Stimulated activated CD4-positive, alpha-beta T cell treated with anti-CD3 and anti-CD28 coated beads, TNF-alpha, amount 100 ng/mL, for 48 hours (primary cell): ENCODE data around the gene ORC2.
A peak's percentile ranks its signal among the peaks of the same experiment; 100 is the strongest.
"Not testable (repeated sequence)": the region's sequence is repeated elsewhere in the genome, so short reads cannot be mapped to it uniquely, and the experiment has no call there.

Experiments
- DNase-seq, 3 donors: peaks; one replicate each; pipeline ENCODE4 v3.0.0-alpha.2; 2020; ENCODE audit warnings: low read depth in 3 of 3

ORC2 gene

DNA sequence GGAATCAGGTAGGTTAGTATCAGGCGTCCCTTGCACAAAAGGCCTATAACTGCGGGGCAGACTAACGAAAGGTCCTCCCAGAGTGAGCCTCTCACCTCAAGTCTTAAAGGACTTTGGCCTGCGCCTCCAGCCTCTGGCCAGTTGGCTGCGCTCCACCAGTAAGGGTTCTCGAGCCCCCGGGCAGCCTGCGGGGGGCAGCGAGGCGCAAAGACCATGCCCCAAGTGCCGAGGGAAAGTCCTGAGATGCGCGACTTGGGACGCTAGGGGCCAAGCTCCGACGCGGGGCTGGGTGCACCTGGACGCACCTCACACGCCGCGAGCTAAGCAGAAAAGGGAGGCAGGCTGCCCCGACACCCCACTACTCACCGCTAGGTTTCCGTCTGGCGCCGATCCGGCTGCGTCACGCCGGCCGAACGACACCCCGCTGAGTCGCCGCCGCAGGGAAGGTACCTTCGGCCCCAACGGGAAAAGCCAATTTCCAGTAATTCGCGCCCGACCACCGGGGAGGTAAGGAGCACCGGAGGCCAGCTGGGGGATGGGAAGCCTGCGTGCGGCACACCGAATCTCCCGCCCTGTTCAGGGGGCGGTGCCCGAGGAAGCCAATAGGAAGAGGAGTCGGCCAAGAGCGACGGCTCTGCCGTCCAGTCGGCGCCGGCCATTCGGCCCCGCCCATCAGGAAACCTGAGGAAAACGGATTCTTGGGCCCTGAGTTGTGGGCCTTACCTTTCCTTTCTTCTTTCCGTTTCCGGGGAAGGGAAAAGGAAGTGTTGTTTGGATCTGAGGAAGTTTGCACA, at the start of gene ORC2:
Gene ORC2 (minus strand): TSS at position 537 of the 794 bp plus-strand sequence. CDS start 5,537 bp downstream, outside the sequence.
- DNase-seq, result peak; percentile 80 to 89 (median 85)

DNA sequence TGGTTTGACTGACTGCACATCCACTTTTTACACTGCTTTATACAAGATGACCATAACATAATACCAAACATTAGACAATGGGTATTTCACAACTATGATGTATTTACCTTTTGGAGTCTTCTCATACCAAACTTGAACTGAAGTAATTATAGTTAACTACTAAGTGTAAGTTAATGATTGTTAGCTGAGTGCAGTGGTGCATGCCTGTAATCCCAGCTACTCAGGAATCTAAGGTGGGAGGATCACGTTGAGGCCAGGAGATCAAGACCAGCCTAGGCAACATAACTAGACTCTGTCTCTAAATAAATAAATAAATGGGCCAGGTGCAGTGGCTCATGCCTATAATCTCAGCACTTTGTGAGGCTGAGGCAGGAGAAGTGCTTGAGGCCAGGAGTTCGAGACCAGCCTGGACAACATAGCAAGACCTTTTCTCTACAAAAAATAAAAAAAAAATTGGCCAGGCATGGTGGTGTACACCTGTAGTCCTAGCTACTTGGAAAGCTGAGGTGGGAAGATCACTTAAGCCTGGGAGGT, 44.9 kb upstream of the ORC2 start:
- no peak for DNase-seq

DNA sequence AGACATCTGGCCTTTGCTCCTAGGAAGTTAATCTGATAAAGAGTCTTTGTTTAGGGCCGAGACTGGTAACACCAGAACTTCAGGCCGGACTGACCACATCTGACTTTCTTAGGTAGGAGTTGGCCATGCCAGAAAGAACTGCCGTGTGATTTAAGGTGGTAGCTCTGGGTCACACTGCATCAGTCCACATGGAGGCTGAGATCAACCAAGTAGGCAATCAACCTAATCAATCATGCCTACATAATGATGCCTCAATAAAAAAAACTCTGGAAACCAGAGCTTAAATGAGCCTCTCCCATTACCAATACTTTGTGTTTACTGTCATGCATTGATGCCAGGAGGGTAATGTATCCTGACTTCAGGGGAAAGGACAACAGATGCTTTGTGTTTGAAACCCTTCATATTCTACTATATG, 44.1 kb upstream of the ORC2 start:
- no peak for DNase-seq

DNA sequence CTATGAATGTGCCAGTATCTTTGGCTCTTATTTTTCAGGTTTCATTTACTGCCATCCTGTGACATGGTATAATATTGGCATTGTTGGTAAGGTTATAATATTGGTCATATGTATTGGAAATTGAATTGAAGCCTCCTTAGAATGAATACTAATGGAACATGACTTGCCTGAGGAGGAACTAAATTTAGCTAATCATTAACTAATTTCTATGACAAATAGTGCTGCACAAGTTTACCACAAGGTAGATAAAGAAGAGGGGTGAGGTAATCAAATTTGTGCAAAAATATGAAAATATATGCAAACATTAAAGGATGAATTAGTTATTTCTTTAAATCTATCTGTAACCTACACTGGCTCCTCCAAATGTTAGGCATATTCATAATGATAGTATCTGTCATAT, 43.2 kb upstream of the ORC2 start:
- DNase-seq, result no peak

DNA sequence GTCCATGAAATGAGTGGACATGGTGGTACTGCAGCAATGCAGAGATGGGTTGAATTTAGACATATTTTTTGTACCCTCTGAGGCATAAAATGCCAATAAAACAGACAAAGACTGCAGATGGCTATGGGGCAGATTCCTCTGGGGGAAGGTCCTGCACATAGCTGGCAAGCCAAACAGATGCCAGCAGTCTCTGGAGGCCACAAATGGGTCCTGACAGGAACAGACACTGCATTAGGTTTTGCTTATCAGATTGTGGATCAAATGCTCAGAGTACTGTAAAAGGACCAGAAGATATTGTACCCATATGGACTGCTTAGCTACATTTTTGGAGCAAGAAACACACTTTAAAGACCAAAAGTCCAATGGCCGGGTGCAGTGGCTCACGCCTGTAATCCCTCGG, 40.9 kb upstream of the ORC2 start:
- DNase-seq, result no peak

DNA sequence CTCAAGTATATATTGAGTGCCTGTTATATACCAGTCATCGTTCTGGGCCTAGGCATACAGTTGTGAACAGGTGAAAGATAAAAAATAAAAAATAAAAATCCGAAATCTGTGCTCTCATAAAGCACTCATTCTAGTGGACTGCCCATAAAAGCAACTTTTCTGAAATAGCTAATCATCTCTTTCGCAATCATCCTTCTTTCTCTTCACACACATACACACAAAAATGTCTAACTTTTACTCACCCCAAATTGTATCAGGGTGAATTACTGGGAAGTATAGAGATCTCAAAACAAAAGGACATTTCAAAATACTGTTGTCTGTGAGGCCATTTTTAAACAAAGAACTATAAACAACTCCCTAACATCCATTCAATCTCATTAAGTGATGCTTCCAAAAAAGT, 29.6 kb upstream of the ORC2 start:
- DNase-seq, result no peak

DNA sequence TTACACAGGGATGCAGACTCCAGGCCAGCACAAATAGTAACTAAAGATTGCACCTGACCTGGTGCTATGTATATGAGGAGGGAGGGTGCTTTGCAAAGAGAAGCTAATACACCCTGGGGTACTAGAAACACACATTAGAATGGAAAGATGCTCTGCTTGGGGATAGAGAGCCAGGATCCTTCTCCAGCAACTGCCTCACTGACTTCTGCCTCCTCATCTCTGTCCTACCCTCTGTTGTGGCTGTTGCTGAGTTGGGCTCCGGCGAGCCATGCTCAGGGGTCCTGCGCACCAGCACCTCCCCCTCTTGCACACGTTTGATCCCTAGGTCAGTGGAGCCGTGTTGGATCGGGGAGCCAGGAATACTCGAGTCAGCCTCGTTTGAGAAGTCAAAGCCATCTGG, 23.7 kb upstream of the ORC2 start:
- DNase-seq, result no peak

DNA sequence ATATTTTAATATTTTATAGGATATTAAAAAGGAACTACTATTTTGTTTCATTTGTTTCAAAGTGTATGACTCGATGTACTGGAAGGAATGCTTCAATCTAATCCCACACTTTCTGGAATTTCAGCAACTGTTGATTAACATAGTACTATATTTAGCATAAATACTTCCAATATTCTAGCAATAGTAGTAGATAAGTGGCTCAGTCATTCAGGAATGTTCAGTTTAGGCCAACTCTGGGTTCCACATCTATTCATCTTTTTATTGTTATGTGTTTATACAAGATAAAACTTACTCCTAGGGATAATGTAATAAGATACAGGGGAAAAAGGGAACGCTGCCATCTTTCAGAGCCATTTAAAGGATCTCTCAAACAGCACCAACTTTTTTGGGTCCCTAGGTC, 22.3 kb upstream of the ORC2 start:
- no peak for DNase-seq

DNA sequence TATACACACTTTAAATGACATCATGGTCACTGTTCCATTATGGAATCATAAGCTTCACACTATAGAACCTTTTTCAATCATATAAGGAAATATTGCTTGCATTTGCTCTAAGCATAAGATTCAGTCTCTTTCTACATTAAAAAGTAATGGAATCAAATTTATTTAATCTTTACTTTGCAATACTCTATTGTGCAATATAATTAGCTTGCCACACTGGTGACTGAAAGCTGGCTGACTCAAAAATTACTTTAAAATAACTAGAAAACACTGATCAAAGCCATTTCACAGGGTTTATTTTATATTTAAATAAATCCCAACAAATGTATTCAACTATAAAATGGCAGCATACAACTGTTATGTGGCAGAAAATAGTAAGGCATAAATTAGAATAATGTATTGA, 13.2 kb upstream of the ORC2 start:
- DNase-seq, result no peak

DNA sequence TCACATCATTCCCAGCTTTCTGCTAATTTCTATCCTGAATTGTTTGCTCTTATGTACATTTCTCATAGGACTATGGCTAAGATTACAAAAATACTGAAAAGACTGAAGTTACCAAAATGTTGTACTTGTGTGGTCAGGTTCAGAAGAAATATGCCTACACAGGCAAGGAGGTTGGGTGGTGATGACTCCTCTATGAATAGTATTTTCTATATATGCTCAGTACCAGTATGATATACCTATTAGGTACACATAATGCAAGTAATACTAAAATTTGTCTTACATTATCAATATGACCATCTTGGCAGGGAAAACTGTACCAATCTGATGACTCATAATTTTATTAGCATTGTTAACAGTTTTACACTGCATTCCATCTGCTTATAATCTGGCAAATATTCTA, 12.2 kb upstream of the ORC2 start:
- no peak for DNase-seq

DNA sequence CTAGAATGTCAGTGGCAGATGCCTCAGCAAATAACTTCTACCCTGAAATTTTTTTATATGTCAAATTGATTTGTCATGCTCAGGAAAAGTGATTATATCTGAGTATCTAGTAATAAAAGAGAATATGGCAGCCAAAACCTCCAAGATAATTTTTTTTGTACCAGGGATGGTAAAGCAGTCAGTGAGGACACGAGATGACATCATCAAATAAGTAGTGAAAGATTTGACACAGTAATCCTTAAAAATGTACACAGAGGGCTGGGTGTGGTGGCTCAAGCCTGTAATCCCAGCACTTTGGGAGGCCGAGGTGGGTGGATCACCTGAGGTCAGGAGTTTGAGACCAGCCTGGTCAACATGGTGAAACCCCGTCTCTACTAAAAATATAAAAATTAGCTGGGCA, 6.6 kb upstream of the ORC2 start:
- not testable (repeated sequence) for DNase-seq

DNA sequence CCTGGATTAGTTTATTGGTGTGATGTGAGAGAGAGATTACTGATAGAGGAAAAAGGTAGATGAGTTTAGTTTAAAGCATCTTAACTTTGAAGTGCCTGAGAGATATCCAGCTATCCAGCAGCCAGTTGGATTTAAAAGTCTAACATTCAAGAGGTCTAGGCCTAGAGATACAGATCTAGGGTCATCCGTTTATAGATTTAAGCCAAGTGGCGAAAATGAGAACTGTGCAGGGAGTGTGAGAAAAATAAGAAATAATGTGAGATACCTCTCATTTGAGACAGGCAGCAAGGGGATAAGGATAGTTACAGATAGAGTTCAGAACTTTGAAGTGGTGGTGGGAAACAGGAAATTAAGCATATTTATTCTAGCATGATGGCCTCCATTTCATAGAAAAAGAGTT, 5.3 kb upstream of the ORC2 start:
- no peak for DNase-seq

DNA sequence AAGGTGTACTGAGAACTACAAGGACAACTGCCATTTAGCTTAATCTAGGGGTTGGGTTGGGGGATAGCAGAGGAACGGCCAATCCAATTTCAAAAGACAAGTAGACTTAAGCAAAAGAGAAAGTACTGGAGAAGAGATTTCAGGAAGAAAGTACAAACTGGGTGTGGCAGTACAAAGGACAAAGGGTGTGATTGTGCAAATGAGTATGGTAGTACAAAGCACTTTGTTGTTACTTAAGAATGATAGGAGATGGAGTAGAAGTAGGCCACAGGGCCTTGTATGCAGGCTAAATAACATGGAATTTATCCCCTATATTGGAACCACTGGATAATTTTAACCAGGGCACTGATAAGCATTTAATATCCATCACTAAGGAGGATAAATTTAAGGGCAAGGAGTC, 4.7 kb upstream of the ORC2 start:
- DNase-seq, result no peak

DNA sequence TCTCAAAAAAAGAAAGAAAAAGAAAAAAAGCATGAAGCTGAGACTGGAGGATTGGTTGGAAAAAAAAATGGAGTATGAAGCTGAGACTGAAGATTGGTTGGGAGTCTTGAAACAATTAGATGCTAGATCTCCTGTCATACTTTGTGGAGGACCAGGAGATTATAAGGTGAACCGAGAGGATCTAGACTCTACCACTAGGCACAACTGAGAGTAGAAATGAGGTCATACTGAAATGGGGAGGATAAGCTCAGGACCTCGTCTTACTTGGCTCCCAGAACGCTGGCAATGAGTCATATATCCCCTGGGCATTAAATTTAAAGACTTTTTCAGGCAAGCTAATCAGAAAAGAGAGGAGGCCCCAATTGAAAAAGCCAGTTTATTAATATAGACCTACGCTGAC, 3.3 kb upstream of the ORC2 start:
- no peak for DNase-seq

DNA sequence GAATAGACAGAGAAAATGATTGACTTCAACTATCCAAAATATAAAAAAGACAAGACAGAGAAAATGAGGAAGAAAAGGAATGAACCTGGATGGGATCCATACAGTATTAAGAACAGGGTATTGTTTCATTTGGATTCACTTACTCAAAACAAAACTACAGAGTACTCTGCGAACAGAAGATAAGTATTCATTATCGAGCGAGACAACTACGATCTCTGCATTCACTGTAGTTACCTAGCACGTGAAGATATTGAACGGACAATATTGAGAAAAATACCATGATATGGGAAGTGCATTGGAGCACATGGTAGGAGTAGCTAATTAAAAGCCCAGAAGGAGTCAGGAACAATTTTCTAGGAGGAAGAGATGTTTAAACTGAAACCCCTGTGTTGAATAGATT, 1.0 kb upstream of the ORC2 start:
- no peak for DNase-seq

DNA sequence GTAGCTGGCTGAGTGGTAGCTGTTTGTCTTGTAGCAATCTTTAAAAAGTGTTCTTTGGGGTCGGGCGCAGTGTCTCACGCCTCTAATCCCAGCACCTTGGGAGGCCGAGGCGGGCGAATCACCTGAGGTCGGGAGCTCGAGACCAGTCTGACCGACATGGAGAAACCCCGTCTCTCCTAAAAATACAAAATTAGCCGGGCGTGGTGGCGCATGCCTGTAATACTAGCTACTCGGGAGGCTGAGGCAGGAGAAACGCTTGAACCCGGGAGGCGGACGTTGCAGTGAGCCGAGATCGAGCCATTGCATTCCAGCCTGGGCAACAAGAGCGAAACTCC, 425 bp upstream of the ORC2 start:
- not testable (repeated sequence) for DNase-seq

DNA sequence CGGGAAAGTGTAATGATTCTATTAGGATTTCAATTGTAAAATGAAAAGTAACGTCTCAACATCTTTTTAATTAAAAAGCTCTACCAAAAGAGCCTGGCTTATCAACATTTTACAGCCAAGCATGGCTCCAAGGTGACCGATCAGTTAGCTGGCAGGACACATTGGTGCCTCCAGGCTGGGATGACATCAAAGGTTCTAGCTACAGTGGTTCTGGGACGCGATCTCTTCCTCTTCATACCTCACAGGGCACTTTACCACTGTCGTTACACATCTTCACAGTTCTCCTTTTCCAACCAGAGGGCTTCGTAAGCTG, 693 bp downstream of the ORC2 start:
- DNase-seq, result no peak

DNA sequence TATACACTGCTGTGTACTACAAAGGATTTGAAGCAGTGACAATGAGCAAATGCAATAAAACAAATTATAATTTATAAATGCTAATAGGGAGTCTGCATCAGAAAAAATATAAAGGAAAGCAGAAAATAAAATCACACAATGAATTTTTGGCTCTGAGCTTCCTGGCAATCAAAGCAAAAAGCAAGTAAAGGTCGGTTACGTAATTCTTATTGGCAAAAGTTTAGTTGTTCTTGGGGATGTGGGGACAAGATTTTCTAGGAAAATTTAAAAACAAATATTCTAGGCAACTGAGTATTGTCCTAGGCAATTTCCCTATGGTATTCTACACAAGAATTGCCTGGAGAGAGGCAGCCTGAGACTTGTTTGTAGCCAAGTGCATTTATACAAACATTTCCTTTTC, 1.8 kb downstream of the ORC2 start:
- DNase-seq, result no peak

DNA sequence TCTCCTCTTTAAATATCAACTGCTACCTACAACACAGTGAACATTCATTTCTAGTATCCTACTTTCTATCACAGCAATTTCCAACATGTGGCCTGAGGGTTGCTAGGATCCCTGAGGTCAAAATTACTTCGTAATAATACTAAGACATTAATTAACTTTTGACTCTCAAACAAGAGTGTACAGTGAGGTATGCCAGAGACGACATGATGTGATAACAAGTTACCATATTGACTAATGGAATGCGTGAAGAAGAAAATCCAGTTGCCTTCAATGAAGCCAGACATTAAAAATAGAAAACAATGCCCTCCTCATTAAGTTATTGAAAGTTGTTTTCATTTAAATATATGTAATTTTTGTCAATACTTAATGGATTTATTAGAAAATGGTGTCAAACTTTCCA, 13.1 kb downstream of the ORC2 start:
- no peak for DNase-seq

DNA sequence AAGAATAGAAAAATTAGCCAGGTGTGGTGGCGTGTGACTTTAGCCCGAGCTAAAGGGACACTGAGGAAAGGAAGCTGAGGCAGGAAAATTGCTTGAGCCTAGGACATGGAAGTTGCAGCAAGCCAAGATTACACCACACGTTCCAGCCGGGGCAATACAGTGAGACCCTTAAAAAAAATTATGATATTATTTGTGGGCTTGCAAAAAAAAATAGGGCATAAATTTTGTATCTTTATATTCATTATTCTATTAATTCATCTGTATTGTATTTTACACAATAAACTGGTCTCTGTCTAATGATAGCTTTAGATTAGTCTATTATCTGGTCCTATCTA, 18.1 kb downstream of the ORC2 start:
- DNase-seq, result no peak

DNA sequence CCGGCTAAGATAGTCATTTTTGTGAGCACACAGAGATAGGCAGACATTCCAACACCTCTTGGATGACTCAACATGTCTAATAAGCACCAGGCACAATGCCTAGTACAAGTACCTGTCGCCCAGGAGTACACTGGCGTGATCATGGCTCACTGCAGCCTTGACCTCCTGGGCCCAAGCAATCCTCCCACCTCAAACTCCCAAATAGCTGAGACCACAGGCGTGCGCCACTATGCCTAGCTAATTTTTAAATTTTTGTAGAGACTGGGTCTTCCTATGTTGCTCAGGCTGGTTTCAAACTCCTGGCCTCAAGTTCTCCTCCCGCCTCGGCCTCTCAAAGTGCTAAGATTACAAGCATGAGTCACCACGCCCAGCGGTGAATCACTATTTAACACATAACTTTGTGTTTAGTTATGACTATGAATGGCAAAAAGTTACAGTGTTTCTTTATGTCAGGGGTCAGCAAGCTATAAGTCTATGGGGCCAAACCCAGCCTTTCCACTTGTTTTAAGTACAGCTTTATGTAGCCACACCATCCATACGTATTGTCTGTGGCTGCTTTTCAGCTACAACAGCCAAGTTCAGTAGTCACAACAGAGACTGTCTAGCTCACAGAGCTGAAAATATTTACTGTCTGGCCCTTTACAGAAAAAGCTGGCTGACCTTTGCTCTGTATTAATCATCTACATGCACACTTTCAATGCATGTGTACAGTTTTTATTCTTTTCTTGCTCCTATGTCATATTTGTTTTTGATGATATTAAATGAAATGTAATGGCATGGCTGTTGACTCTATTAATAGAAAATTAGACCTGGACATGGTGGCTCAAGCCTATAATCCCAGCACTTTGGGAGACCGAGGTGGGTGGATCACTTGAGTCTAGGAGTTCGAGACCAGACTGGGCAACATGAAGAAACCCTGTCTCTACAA, 18.7 kb downstream of the ORC2 start:
- DNase-seq, result peak; percentile 52 to 69 (median 63)

DNA sequence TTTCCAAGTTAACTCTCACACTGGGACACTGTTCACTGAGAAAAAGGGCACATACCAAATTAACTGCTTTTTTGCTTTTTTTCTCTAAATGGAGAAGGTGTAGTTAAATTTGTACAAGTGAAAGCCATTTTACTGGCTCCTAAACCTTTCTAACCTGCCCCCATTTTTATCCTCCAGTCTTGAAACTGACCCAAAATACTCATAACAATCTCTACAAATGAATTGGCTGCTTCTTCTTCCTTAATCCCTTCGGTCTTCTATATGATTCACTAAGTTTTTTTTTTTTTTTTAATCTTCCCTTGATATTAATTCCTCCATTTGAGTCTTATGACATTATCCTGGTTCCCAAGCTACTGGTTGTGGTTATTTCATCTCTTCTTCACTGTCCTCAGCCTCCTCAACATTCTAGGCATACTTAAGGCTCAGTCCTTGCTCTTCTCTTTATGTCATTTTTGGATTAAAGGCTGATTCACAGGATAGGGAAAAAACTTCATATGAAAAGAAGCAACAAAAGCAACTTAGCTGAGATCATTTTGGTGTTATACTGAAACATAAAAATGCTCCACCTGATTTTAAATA, 19.8 kb downstream of the ORC2 start:
- DNase-seq, result no peak

DNA sequence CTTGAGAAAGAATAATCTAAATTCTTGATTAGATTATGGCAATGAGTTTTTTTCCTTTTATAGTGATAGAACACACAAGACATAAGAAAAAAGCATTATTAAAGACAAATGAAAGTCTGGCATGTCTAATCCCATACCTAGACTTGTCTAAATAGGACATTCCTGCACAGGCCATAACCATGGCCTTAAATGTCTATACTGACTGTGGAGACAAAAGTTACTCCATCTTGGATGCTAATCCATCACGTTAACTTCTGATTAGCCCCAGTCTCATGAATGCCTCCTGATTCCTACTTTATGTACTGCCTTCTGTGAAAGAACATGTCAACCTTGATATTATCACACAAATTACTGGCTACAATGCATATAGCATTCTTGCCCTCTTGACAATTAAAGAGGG, 23.6 kb downstream of the ORC2 start:
- no peak for DNase-seq
